Fibroblast of gingiva (primary cell): Measurements from ENCODE around the gene CTRL.

Source experiments
- DNase-seq: peaks from one replicate; pipeline ENCODE4 v3.0.0-alpha.2; 2011; ENCODE audit warnings: low read depth

Gene CTRL

GRCh38 chr16:67886387-67886786 is 45.3 kb downstream of the CTRL start:
- no peak for DNase-seq

DNA sequence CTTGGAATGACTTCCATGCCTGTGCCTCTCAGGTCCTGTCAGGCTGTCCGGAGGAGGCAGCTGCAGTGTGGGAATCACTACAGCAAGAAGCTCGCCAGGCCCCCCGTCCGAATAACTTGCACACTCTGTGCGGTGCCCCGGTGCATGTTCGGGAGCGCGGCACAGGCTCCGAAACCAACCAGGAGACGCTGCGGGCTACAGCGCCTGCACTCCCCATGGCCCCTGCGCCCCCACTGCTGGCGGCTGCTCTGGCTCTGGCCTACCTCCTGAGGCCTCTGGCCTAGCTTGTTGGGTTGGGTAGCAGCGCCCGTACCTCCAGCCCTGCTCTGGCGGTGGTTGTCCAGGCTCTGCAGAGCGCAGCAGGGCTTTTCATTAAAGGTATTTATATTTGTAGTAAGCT is 45.7 kb downstream of the CTRL start:
- DNase-seq = no peak

- DNase-seq = no peak
Measured at GRCh38 chr16:67885545-67885944, 46.1 kb downstream of the CTRL start.

DNA sequence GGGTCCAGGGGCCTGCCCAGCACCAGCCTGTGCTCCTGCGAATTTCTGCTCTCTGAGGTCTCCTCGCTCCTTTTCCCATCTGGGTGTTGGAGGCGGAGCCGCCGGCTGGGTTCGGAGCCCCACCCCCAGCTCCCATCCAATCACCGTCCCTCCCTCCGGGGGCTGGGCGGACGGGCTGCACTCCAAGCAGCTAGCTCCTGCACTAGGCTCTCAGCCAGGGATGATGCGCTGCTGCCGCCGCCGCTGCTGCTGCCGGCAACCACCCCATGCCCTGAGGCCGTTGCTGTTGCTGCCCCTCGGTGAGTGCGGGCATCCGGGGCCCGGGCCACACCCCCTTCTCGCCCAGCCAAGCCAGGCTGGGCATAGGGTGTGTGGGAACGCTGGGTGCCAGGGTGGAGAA is 47.0 kb downstream of the CTRL start, which contains the start of gene NRN1L:
TSS of gene NRN1L (plus strand) at position 202 of the 400 bp plus-strand sequence. CDS start at position 221, 19 bp downstream.
- DNase-seq = peak; percentile 88

GRCh38 chr16:67883872-67884261 is 47.8 kb downstream of the CTRL start:
- DNase-seq = peak; percentile 26

GRCh38 chr16:67883146-67883871 is 48.4 kb downstream of the CTRL start:
- no peak for DNase-seq

GRCh38 chr16:67882374-67883145 is 49.1 kb downstream of the CTRL start:
- DNase-seq = no peak

- DNase-seq = no peak
Measured at GRCh38 chr16:67881621-67882161, 50.0 kb downstream of the CTRL start.

- no peak for DNase-seq
Measured at GRCh38 chr16:67880584-67880983, 51.1 kb downstream of the CTRL start.

GRCh38 chr16:67879936-67880335 is 51.7 kb downstream of the CTRL start:
- DNase-seq = no peak
